ENCODE results near the gene FBLN2.

FBLN2 gene

DNA sequence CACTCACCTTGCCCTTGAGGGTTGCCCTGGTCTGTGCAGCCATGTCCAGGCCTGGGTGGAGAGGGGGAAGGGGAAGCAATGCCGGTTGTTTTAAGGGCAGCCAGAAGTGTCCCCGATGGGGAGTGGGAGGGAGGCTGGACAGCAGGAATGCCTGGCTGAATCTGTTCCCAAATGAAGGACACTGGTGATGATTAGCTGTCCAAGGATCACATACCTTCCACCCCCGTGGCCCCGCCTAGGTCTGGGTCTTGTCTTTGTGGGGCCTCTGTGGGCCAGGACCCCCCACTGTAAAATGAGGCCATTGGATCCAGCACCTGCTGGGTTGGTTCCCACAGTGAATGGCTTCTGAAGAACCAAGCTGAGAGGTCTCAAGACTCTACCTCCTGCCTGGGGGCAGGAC is 71.4 kb downstream of the FBLN2 start:
- H3K4me3 ChIP-seq (ENCODE audit: low read depth, low read length), result no peak overlapping the region

DNA sequence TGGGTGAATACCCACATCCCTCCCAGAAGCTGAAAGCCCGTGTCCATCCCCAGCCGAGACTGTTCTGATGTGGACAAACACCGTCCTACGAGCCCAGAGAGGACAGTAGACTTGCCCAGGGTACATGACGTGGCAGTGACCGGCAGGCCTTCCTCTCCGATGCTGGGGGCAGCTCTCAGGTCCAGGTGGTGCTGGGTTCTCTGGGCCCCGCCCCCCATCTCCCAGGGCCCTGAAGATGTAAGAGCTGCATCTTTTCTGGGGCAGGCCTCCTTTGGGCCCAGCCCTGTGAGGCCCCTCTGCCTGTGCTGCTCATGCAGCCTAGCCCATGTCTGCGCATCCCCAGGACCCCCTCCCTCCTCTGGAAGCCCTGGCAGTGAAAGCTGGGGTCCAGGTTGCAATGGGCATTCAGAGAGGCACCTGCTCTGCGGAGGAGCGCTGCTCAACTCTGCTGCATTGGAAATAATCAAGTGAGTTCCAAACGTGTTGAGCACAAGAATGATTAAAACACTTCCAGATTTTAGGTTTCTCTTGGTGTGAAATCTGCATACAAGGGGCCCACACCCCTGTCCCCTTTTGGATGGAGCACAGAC is 71.9 kb downstream of the FBLN2 start:
- no peak overlapping the region for H3K4me3 ChIP-seq (ENCODE audit: low read depth, low read length)

DNA sequence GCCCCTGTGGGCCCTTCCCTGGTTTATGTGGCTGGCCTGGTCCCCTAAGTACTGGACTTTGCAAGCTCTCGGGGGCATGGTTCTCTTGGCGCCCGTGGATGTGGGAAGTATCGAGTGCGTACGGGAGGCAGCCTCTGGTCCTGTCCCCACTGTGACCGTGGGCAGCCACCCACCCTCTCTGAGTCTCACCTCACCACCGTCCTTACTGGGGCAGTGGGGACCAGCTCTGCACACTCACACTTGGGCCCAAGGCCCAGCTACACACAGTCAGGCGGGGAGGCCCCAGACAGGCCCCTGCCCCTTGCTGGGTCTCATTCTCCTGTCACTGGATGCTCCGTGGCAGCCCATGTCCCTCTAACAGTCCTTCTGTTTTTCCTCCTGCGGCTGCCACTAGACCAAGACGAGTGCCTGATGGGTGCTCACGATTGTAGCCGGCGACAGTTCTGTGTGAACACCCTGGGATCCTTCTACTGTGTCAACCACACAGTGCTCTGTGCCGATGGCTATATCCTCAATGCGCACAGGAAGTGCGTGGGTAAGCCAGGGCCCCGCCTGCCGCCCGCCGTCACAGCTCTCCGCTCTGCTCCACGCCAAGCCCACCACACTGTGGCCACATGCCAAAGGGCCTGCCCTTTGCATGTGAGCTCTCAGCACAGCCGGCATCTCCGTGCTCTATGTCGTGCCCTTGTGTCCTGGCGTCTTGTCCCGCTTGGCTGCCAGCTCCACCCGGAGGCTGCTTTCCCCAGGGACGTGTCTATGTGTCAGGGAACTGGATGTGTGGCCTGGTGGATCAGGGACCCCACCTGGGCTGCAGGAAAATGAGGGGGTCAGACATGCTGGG is 72.7 kb downstream of the FBLN2 start:
- H3K4me3 ChIP-seq (ENCODE audit: low read depth, low read length), result no peak overlapping the region

DNA sequence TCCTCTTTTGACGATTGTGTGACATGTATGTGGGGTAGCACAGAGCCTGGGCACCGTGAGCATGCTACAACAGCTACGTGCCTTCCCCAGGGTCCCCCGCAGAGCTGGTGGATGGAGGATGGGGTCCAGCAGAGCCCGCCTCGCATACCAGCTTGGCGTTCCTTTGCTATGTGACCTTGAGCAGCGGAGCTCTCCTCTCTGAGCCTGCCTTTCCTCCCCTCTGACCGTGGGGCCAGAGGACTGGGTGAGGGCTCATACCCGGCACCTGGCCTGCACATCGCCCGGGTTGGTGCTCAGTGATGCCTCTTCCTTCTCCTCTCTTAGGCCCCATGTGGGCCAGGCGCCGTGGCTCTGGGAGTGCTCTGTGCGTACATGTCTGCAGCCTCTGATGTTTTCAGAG is 73.4 kb downstream of the FBLN2 start:
- H3K4me3 ChIP-seq (ENCODE audit: low read depth, low read length), result no peak overlapping the region

- H3K4me3 ChIP-seq (ENCODE audit: low read depth, low read length), result no peak overlapping the region
These were observed 74.3 kb downstream of the FBLN2 start for GRCh38 chr3:13623101-13623654.

DNA sequence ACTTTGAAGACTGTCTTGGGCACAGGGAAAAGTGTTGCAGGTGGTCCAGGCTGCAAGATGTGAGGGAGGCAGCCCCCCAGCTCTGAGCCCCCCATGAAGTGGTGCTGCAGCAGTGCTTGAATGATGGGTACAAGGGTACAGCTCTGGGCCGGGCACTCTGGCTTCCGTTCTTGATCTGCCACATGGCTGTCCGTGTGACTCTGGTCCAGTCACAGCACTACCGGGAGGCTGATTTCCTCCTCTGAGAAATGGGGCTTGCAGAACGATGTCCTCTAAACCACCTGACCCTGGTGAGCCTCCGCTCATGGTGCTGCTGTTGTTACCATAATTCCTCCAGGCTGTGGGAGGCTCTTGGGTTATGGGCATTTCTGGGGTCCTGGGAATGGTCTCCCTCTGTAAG is 75.1 kb downstream of the FBLN2 start:
- H3K4me3 ChIP-seq (ENCODE audit: low read depth, low read length), result no peak overlapping the region

DNA sequence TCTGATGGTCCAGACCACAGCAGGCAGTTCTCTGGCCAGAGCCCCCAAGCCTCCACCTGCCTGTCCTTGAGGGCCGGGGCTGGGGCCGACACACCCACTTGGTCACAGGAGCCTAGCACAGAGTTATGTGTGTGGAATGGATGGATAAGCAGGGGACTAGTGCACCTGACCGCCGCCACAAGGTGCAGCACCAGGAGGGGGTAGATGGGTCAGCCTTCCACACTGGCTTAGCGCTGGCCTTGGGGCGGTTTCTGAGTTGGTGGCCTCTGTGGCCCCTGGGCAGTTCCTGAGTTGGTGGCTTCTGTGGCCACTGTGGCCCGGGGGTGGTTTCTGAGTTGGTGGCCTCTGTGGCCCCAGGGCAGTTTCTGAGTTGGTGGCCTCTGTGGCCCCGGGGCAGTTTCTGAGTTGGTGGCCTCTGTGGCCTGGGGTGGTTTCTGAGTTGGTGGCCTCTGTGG is 75.8 kb downstream of the FBLN2 start:
- no peak overlapping the region for H3K4me3 ChIP-seq (ENCODE audit: low read depth, low read length)

GRCh38 chr3:13626396-13626795 is 77.5 kb downstream of the FBLN2 start:
- no peak overlapping the region for H3K4me3 ChIP-seq (ENCODE audit: low read depth, low read length)

DNA sequence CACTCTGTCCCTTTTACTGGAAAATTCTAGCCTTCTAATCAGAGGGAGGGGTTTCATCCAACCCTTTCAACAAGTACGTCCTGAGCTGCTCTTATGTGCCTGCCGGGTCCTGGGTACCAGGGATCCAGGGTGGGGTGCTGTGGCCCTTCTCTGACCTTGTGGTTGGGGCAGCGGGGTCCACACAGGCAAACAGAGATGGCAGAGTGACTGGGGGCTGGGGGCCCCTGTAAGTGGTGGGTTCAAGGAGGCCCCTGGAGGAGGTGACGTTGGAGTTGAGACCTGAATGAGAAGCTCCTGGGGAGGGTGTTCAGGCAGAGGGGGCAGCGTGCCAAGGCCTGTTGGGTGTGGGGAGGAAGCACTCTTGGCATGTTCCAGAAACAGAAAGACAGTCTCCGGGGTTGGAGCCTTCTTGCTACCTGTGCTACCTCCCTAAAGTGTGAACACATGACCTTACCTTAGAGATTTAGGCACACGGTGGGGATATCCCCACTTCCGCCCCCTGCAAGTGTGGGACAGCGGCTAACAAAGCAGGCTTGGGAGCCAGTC is 78.1 kb downstream of the FBLN2 start:
- no peak overlapping the region for H3K4me3 ChIP-seq (ENCODE audit: low read depth, low read length)

- no peak overlapping the region for H3K4me3 ChIP-seq (ENCODE audit: low read depth, low read length)
These were observed 78.8 kb downstream of the FBLN2 start for GRCh38 chr3:13627681-13628080.

GRCh38 chr3:13628432-13628831 is 79.5 kb downstream of the FBLN2 start:
- no peak overlapping the region for H3K4me3 ChIP-seq (ENCODE audit: low read depth, low read length)

- no peak overlapping the region for H3K4me3 ChIP-seq (ENCODE audit: low read depth, low read length)
These were observed 80.1 kb downstream of the FBLN2 start for GRCh38 chr3:13628841-13629551.

DNA sequence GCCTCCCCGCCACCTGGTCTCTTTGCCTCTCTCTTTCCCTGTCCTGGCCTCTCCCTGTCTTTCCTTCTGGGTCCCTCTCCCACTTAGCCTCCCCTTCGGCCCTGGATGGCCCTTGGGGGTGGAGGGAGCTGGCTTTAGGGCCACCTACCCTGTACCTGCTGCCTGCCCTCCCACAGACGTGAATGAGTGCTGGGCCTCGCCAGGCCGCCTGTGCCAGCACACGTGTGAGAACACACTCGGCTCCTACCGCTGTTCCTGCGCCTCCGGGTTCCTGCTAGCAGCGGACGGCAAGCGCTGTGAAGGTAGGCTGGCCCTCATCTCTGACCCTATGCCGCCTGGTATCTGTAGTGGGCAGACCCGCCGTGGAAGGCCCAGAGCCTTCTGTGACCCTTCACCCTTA is 80.7 kb downstream of the FBLN2 start:
- no peak overlapping the region for H3K4me3 ChIP-seq (ENCODE audit: low read depth, low read length)

DNA sequence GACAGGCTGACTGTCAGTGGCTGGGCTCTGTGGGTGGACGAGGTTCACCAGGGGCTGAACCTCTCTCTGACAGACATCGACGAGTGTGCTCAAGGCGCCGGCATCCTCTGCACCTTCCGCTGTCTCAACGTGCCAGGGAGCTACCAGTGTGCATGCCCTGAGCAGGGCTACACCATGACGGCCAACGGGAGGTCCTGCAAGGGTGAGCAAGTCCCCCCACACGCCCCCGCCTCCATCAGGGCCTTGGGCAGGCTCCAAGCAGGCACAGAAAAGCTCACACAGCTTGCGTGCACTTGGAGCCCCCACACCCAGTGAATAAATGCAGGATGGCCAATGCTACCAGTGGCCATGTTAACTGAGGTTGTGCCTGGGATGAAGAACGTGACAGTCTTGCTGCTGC is 82.3 kb downstream of the FBLN2 start:
- H3K4me3 ChIP-seq (ENCODE audit: low read depth, low read length), result no peak overlapping the region

DNA sequence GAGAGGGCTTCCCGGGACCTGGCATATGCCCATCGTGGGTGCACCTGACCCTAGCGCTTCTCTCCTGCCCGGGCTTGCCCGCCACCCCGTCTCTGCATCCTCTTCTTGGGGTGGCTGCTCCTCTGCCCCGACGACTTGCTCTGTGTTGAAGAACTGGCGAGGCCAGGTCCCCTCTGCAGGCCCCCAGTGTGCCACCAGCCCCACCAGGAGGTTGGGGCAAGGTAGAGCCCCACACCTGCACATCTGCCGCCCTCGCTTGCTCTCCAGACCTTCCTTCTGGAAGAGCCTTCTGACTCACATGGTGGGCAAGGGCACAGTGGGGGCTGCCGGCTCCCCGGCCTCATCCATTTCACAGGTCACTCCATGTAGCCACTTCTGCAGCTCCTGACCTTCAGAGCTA is 84.3 kb downstream of the FBLN2 start:
- H3K4me3 ChIP-seq (ENCODE audit: low read depth, low read length), result no peak overlapping the region

DNA sequence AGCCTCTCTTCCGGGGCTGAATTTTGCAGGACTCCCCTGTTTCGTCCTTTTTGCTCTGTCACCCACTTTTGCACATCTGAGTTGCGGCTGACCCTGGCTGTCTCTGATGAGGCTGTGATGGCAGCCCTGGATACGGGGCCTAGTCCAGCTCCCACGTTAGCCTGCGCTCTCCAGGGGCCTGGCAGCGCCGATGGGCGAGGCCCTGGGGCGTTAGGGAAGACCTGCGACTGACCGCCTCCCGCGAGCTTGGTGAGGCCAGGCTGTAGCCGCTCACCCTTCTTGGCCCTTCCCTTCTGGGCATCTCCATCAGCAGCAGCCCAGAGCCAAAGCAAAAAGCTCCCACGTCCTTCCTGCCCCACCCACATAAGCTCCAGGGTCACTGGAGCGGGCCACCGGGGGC is 85.2 kb downstream of the FBLN2 start:
- no peak overlapping the region for H3K4me3 ChIP-seq (ENCODE audit: low read depth, low read length)

DNA sequence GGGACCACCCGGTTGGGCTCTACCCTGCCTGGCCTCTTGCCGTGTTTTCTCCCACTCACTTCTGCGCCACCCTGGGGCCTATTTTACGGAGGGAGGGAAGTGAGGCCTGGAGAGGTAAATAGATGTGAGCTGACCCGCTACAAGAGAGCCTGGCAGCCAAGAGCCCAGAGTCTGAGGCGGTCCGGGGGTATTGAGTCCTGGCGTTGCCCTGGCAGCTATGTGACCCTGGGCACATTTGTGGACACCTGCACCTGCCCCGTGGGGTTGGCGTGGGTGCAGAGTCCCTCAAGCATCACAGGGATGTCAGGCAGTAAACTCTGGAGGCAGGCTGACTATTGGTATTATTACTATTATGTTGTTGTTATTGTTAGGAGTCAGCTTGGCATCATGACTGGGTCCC is 85.7 kb downstream of the FBLN2 start:
- no peak overlapping the region for H3K4me3 ChIP-seq (ENCODE audit: low read depth, low read length)

DNA sequence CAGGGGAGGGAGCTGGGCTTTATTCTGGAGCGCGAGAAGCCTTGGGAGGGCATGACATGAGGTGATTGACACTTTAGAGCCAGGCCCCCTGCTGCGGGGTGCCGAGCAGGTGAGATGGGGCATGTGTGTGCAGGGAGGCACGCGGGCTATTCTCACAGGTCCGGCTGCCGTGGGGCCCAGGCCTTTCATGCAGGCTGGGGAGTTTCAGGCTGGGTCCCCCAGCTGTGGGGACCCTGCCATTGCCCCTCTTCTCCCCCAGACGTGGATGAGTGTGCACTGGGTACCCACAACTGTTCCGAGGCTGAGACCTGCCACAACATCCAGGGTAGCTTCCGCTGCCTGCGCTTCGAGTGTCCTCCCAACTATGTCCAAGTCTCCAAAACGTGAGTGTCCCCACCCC is 87.3 kb downstream of the FBLN2 start:
- no peak overlapping the region for H3K4me3 ChIP-seq (ENCODE audit: low read depth, low read length)

DNA sequence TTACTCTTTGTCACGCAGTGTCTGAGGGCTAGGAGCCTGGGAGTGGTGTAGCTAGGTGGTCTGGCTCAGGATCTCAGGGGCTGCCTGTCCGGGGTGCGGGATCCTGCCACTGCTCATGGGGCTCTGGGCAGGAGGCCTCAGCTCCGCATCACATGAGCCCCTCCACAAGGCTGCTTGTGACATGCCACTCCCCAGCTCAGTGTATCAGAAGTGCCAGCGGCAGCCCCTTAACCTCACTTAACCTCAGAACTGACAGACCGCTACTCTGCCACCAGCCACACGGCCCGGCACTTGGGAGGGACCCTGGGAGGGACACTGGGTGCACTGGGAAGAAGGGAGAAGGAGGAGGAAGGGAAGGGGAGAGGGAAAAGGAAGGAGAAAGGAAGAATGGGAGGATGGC is 87.9 kb downstream of the FBLN2 start:
- H3K4me3 ChIP-seq (ENCODE audit: low read depth, low read length), result no peak overlapping the region

- H3K4me3 ChIP-seq (ENCODE audit: low read depth, low read length), result no peak overlapping the region
These were observed 88.5 kb downstream of the FBLN2 start for GRCh38 chr3:13637311-13637891.

- no peak overlapping the region for H3K4me3 ChIP-seq (ENCODE audit: low read depth, low read length)
These were observed 89.0 kb downstream of the FBLN2 start for GRCh38 chr3:13637953-13638352.

All from iPS-11a (cell line).